Fibroblast of the aortic adventitia (primary cell): Measurements from ENCODE around the gene TEN1. TPM values are rescaled to one million over a fixed set of nuclear protein-coding genes. Genes with fewer than 3 reads are reported as not detected.

Experiments used
- DNase-seq: peaks from one replicate; pipeline ENCODE4 v3.0.0-alpha.2; 2010; ENCODE audit warnings: low read depth
- H3K4me3 ChIP-seq: 2 replicates; pipeline ENCODE4 v1.5.1; 2011; ENCODE audit warnings: low read depth, mild to moderate bottlenecking, control low read depth, low read length, moderate library complexity
- total RNA-seq: library from RNA; depleted of rRNA; stranded (reverse); fragments of >200 nt; gene quantifications from 2 replicates; pipeline ENCODE4 v1.2.3, GENCODE V29; 2012; ENCODE audit warnings: low replicate concordance
- TF ChIP-seq, protein P1 (sequence below): IDR thresholded peaks from 2 replicates; pipeline ENCODE4 v1.5.1; 2011; ENCODE audit warnings: mild to moderate bottlenecking, low read length, control low read depth, inconsistent platforms; ENCODE audit not compliant: insufficient read depth

TEN1 gene
- total RNA-seq, 1 donor, result 16.0 TPM

DNA sequence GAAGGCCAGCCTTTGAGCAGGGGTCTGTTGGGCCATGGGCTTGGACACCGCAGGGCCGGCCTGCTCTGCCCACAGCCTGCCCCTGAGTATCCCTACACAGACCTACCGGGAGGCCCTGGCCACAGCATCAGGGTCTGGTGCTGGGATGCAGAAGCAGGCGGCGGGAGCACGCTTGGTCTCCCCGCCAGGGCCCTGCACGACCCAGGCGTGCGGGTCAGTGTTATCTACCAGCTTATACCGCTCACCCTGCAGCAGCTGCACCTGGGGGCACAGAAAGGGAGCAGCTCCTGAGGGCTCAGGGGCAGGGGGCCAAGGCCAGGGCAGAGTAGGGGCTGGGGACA lies 39.3 kb downstream of the TEN1 start:
- TF ChIP-seq, protein P1, sequence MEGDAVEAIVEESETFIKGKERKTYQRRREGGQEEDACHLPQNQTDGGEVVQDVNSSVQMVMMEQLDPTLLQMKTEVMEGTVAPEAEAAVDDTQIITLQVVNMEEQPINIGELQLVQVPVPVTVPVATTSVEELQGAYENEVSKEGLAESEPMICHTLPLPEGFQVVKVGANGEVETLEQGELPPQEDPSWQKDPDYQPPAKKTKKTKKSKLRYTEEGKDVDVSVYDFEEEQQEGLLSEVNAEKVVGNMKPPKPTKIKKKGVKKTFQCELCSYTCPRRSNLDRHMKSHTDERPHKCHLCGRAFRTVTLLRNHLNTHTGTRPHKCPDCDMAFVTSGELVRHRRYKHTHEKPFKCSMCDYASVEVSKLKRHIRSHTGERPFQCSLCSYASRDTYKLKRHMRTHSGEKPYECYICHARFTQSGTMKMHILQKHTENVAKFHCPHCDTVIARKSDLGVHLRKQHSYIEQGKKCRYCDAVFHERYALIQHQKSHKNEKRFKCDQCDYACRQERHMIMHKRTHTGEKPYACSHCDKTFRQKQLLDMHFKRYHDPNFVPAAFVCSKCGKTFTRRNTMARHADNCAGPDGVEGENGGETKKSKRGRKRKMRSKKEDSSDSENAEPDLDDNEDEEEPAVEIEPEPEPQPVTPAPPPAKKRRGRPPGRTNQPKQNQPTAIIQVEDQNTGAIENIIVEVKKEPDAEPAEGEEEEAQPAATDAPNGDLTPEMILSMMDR, result no peak

DNA sequence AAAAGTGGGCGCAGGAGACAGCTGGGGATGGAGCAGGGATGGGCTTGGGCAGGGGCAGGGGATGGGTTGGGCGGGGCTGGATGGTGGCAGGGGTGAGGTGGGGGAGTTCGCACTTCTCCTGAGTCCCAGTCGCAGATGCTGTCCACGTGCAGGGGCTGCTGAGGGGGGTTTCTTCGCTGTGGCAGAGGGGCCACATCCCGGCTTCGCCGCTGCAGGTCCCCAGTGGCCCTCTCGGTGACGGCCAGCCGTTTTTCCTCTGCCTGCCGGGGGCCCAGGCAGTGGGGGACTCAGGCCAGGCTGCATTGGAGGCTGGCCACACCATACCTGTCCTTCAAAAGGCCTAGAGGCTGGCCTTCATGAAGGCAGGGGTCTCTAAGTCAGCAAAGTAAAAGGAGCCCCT lies 39.8 kb downstream of the TEN1 start:
- DNase-seq, result no peak
- TF ChIP-seq, protein P1, result no peak
- H3K4me3 ChIP-seq, result no peak overlapping the region

More for the DNA sequence above, 39.3 kb downstream of the TEN1 start:
- no peak overlapping the region for H3K4me3 ChIP-seq
- no peak for DNase-seq

DNA sequence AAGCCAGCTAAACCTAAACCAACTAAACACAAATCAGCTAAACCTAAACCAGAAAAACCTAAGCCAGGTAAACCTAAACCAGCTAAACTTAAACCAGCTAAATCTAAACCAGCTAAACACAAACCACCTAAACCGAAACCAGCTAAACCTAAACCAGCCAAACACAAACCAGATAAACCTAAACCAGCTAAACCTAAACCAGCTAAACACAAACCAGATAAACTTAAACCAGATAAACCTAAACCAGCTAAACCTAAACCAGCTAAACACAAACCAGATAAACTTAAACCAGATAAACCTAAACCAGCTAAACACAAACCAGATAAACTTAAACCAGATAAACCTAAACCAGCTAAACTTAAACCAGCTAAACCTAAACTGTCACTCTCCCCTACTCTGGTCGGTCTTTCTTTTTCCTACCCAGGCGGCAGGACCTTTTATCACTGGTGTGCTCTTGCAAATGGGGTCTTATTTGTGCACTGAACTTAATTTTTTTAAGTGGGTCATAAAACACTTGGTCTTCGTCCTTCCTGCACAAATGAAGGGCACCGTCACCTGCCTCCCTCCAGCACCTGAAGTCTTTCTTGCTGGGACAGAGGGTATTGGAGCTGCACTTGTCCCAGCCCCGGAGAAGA lies 40.9 kb downstream of the TEN1 start:
- TF ChIP-seq, protein P1, result no peak
- no peak for DNase-seq
- H3K4me3 ChIP-seq, result no peak overlapping the region

DNA sequence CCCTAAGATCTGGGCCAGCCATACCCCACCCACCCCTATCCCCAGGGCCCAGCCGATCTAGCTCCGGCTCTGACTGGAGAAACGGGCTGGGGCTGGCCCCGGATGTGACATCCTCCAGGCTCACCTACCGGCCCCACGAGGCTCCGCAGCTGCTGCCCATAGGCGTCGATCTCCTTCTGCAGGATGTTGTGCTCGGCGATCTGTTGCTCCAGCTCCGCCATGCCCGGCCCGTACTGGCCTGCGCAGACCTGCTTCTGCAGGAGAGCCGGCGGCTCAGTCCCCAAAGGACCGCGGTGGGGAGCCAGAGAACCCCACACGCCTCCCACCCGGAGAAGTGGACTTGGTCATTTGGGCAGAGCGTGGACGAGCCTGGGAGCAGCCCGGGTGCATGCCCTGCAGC lies 43.2 kb downstream of the TEN1 start:
- TF ChIP-seq, protein P1, result no peak

DNA sequence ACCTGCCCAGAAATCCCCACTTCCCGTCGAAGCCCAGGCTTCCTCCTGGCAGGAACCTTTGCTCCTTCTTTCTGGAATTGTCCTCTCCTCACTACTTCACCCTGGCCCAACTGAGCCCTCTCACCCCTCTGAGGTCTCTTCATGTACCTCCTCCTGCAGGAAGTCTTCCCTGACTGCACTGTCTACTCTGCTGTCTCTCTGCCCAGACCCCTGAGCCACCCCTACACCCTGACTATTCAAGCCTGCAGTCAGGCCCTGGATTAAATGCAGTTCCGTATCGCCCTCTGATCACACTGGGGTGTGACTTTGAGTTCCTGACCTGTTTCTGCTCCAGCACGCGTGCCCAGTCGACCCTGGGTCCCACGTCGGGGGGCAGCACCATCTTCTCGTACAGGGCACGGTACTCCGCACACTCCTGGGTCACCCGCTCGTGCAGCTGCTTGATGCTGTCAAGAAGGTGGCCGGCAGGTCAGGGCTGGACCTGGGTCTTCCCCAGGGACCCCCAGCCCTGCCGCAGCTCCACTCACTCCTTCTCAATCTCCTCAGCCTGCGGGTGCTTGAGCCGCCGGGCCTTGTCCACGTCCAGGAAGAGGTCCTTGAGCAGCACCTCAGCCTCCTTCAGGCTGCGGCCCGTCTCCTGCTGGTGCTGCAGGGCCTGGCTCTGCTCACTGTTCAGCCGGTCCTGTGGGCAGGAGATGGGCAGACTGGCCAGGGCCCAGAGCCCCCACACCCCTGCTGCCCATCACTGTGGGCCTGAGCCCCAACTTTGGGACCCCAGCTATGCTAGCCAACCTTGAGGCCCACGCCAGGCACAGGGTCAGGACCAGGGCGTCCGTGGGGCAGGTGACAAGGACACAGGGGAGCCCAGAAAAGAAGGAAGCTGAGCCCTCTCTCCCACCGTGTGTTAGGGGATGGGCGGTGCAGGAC lies 44.2 kb downstream of the TEN1 start:
- TF ChIP-seq, protein P1, result no peak

More for the DNA sequence above, 43.2 kb downstream of the TEN1 start:
- no peak for DNase-seq
- H3K4me3 ChIP-seq, result no peak overlapping the region

DNA sequence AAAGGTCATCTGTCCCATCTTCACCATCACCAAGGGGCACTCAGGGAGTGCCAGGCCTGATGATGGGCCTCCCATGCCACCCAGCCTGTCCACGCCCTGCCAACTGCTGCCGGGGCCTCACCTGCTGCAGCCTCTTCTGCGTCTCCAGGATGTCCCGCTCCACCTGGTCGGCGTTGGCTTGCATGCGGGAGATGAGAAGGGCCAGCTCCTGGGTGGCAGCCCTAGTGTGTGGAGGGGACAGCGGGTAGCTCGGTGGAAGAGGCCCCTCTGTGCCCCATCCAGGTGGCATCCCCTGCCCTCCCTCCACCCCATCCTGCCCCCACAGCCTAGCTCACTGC lies 44.8 kb downstream of the TEN1 start:
- TF ChIP-seq, protein P1, result no peak
- H3K4me3 ChIP-seq, result no peak overlapping the region
- no peak for DNase-seq

More for the DNA sequence above, 44.2 kb downstream of the TEN1 start:
- no peak for DNase-seq
- no peak overlapping the region for H3K4me3 ChIP-seq
